GM10248 (cell line): ENCODE measurements around the gene NSMCE3.

Source experiments
- CTCF ChIA-PET: fragments of 300-600 bp; sonication (Branson Sonifier 250); formaldehyde crosslinking; extraction: SDS; loops from one replicate; lab custom pipeline; 2021; ENCODE audit warnings: antibody characterized with exemption; lab: Yijun Ruan, JAX
- POLR2A ChIA-PET: fragments of 350-650 bp; sonication (Branson Sonifier 250); formaldehyde crosslinking; extraction: SDS; loops from one replicate; lab custom pipeline; 2020; ENCODE audit warnings: antibody characterized with exemption; lab: Yijun Ruan, JAX
- DNase-seq: peaks from one replicate; pipeline ENCODE4 v3.0.0; 2012; ENCODE audit errors: extremely low spot score
- TF ChIP-seq, protein P1 (sequence below): IDR thresholded peaks from 2 replicates; pipeline ENCODE4 v1.5.1; 2012; ENCODE audit warnings: mild to moderate bottlenecking, low read depth; ENCODE audit errors: extremely low read depth, missing control alignments, control extremely low read depth

NSMCE3 gene

DNA sequence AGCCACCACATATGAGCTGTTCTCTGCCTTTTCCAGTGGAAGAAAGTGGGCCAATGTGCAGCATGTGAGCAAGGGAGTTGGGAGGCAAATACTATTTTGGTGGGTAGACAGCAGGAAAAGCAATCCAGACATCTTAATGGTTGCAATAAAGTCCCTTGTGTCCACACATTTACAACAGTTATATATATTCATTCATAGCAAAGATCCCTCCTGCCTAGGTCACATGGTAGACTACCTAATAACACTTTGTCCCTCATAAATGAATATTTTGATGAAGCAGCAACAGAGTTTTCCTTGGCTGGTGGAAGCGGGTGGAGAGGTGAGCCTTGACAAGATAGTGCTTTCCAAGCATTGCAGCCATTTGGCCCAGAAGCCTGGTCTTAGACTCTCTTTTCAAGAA lies 6.2 kb upstream of the NSMCE3 start:
- ChIA-PET POLR2A (no interaction called here), CTCF (no interaction called here)
- TF ChIP-seq, protein P1, sequence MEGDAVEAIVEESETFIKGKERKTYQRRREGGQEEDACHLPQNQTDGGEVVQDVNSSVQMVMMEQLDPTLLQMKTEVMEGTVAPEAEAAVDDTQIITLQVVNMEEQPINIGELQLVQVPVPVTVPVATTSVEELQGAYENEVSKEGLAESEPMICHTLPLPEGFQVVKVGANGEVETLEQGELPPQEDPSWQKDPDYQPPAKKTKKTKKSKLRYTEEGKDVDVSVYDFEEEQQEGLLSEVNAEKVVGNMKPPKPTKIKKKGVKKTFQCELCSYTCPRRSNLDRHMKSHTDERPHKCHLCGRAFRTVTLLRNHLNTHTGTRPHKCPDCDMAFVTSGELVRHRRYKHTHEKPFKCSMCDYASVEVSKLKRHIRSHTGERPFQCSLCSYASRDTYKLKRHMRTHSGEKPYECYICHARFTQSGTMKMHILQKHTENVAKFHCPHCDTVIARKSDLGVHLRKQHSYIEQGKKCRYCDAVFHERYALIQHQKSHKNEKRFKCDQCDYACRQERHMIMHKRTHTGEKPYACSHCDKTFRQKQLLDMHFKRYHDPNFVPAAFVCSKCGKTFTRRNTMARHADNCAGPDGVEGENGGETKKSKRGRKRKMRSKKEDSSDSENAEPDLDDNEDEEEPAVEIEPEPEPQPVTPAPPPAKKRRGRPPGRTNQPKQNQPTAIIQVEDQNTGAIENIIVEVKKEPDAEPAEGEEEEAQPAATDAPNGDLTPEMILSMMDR, result no peak
- no peak for DNase-seq

DNA sequence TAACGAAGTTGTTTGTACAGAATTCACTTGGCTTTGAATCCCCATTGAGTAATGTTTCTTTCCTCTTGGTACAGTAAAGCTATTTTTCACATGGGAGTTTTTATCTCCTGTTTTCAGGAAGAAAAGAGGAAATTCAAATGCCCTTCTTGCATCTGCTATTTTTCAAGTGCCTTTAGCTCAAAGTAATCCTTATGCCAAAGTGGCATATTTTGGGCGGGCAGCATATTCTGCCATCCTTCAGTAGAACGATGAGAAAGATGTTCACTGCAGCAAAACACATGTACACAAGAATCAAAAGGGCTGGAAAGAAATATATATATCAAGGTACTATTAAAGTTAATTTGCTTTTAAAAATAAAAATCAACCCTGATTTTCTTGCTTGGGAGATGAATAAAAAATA lies 5.3 kb upstream of the NSMCE3 start:
- no peak for DNase-seq
- ChIA-PET CTCF (no interaction called here), POLR2A (no interaction called here)
- TF ChIP-seq, protein P1, result no peak

DNA sequence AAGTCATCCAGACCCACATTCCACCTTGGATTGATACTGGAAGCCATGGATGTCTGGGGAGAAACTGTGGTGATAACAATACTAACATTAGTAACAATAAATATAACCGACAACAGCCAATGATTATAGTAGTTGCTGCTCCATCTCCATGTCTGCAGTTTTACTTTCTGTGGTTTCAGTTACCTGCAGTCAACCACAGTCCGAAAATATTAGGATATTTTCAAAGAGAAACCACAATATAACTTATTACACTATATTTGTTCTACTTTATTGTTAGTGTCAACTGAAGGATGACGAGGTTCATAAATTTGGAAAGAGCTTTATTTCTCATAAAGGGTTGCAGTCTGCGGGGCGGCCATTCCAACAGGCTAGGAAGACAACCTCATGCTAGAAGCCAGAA lies 2.6 kb upstream of the NSMCE3 start:
- no peak for DNase-seq
- POLR2A ChIA-PET, result no interaction called here
- CTCF ChIA-PET, result no interaction called here
- TF ChIP-seq, protein P1, result no peak

- ChIA-PET CTCF (interaction anchor here (0.9 to 1.8 kb wide), 2 partner anchors 10 kb away, joined by 3 to 6 read pairs; no protein-coding TSS in a partner anchor), POLR2A (no interaction called here)
- TF ChIP-seq, protein P1, result no peak
- no peak for DNase-seq
Measured at GRCh38 chr15:29270976-29271375, 1.4 kb upstream of the NSMCE3 start.

DNA sequence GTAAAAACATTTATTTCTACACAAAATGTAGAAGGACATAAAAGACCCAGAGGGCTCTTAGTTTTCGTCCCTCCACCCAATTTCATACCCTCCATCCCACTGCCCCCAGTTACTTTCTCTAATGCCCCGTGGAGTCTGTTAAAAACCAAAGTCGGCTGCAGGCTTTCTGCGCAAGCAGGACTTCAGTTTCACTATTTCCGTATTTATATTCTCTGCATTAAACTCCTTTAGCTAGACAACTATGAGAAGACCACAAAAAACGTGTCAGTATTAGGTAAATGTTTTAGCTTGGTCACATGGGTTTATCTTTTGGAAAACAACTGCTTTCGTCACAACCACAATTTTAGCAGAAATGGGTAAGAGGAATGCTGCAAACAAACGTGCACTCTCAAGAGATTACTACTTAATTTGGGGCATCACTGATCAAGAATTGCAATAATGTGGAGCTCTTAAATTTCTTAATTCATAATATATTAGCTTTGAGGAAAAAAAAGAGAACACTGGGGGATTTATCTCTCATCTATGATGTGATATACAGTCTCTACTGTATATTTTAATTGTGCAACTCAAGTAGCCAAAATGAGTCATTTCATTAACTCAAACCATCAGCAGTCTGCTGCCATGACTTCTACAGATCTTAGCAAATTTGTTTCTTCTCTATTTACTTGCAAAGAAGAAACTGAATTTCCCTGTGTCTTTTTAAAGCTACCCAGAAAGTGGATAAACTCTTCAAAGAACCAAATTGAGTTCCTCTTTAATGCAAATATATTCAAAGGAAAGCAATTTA lies 740 bp upstream of the NSMCE3 start:
- POLR2A ChIA-PET, result no interaction called here
- CTCF ChIA-PET, result interaction anchor here (0.9 to 1.8 kb wide), 2 partner anchors 9 to 10 kb away, joined by 3 to 6 read pairs; no protein-coding TSS in a partner anchor
- DNase-seq, result peak; percentile 16

DNA sequence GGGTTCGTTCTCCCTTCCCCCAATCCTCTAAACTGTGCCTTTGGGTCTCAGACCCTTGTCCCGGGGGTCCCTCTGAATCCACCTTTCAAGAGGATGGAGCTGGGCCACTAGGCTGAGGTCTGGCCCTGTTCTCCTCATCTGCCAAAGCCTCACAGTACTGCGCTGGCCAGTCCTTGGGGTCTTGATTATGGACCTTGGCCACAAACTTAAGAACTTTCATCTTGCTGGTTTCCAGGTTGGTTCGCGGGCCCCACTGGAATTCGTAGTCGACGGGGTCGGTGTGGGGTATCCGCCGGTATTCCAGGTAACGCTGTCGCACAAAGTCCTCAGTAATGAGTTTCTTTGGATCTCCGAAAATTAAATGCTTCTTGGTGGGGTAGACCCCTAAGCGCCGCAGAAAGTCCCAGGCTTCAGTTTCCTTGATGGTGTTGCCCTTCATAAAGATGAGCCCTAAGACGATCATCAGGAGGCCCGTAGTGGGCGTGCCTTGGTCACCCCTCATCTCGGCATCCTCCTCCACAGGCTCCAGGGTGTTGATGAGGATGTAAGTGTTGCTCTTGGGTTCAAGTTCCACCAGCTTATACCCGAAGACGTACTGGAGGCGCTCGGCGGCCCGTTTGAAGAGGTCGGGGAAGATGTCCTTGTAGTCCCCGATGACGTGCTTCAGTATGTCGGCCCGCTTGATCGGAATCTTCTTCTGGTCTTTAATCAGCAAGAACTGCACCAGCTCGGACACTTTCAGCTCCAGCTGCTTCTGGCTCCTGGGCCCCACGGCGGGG lies 727 bp downstream of the NSMCE3 start:
- DNase-seq, result peak; percentile 31

More for the DNA sequence above, 740 bp upstream of the NSMCE3 start:
- TF ChIP-seq, protein P1, result no peak

More for the DNA sequence above, 727 bp downstream of the NSMCE3 start:
- CTCF ChIA-PET, result interaction anchor here (0.8 kb wide), 1 partner anchor 167 kb away, joined by 3 read pairs; no protein-coding TSS in a partner anchor
- POLR2A ChIA-PET, result interaction anchor here (0.6 kb wide), 1 partner anchor 82 kb away, joined by 3 read pairs; no protein-coding TSS in a partner anchor
- TF ChIP-seq, protein P1, result no peak
